GM12801 (cell line): ENCODE measurements around the gene DLK2.

Source experiments
- CTCF ChIP-seq: IDR thresholded peaks from one replicate; pipeline ENCODE4 v1.5.1; 2011; ENCODE audit warnings: control low read depth; ENCODE audit not compliant: insufficient read length; ENCODE audit errors: extremely low read depth

DLK2 gene

GRCh38 chr6:43468748-43469681 is 13.7 kb upstream of the DLK2 start:
- TF ChIP-seq CTCF = no peak

DNA sequence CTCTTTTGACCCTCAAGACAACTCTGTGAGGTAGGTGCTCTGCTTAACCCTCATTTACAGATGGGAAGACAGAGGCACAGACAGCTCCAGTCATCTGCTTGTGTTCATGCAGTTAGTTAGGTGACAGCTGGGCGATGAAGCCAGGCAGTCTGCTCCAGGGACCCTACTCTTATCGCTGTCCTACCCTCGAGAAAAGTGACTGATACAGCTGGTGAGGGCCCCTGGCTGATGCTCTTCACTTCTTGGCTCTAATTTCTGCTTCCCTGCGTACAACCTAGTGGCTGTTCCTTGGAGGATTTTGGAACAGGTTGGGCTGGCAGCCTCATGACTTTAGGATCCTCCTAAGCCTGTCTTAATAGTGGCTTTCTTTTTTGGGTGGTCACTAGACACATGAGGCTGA is 12.9 kb upstream of the DLK2 start:
- TF ChIP-seq CTCF = no peak

- no peak for TF ChIP-seq CTCF
These were observed 12.4 kb upstream of the DLK2 start for GRCh38 chr6:43467752-43468151.

DNA sequence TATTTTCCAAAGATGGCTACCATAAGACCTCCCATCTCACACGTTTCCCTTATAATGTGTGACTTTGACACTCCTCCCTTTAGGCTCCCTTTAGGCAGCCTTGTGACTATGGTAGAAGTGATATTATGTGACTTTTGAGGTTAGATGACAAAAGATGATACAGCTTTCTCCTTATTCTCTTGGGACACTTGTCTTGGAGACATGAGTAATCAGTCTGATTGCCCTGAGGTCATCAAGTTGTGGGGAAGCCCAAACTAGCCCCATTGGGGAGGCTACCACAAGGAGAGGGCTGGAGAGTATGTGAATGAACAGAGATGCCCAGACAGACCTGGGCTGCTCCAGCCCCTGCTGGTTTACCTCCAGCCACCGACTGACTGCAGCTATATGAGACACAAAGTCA is 10.6 kb upstream of the DLK2 start:
- TF ChIP-seq CTCF = no peak

- TF ChIP-seq CTCF = no peak
These were observed 9.0 kb upstream of the DLK2 start for GRCh38 chr6:43464337-43464736.

DNA sequence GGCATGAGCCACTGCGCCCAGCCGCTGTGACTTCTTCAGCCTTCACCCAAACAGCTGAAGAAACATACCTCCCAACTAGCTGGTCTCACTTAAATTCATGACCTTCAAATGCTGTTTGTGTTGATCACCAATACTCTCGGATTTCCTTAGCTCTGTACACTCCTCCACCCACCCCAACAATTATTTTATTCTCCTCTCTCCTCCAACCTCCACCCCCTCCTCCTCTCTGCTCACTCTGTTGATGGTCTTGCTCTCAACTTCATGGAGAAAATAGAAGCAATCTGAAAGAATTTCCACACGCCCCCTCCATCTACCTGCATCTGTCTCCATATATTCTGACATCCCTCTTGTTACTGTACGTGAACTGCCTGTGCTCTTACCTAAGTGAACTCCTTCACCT is 6.6 kb upstream of the DLK2 start:
- TF ChIP-seq CTCF = no peak

- TF ChIP-seq CTCF = no peak
These were observed 4.7 kb upstream of the DLK2 start for GRCh38 chr6:43460032-43460431.
